Astrocyte (in vitro differentiated cells and primary cell): ENCODE data around the gene ESPNL.

Experiments
- CTCF ChIP-seq: IDR thresholded peaks from 2 replicates; pipeline ENCODE4 v1.5.1; 2011; ENCODE audit warnings: low read depth, mild to moderate bottlenecking, inconsistent platforms, low read length, moderate library complexity; ENCODE audit not compliant: insufficient read depth
- EZH2 ChIP-seq: IDR thresholded peaks from 2 replicates; pipeline ENCODE4 v1.6.1; 2012; ENCODE audit warnings: mild to moderate bottlenecking, low read length, inconsistent platforms; ENCODE audit not compliant: insufficient read depth

GRCh38 chr2:238170386-238171071, 70.4 kb downstream of the ESPNL start:
- TF ChIP-seq EZH2 (no peak), CTCF (no peak)
